Breast epithelium (tissue), 4 donors: ENCODE data around the gene GPR107. TPM values are rescaled to one million over a fixed set of nuclear protein-coding genes. Genes with fewer than 3 reads are reported as not detected.

Experiments used
- DNase-seq, 2 donors: peaks; one replicate each; pipeline ENCODE4 v3.0.0-alpha.2; 2019; ENCODE audit warnings: low spot score in 2 of 2
- H3K27ac ChIP-seq, 2 donors: fragments of 200-600 bp; sonication (generic) in 1 of 2; one replicate each; pipeline ENCODE4 v1.5.1; 2016 to 2019; ENCODE audit warnings: mild to moderate bottlenecking in 1 of 2
- H3K27me3 ChIP-seq, 2 donors: fragments of 200-600 bp; sonication (generic) in 1 of 2; one replicate each; pipeline versions ENCODE4 v1.5.1 to v1.6.0; 2017 to 2019; ENCODE audit warnings: control low read depth in 1 of 2, mild to moderate bottlenecking in 1 of 2
- H3K36me3 ChIP-seq: fragments of 200-600 bp; one replicate; pipeline ENCODE4 v1.5.1; 2019
- H3K4me1 ChIP-seq, 2 donors: fragments of 200-600 bp; sonication (generic); one replicate each; pipeline ENCODE4 v1.5.1; 2016 to 2019; ENCODE audit warnings: control low read depth in 1 of 2
- H3K4me3 ChIP-seq, 3 donors: fragments of 200-600 bp; sonication (generic); 1 replicate in 2 of 3; 2 replicates in 1 of 3; pipeline ENCODE4 v1.5.1; 2016 to 2019; ENCODE audit warnings: mild to moderate bottlenecking in 3 of 3, moderate library complexity in 2 of 3
- H3K9me3 ChIP-seq, 2 donors: fragments of 200-600 bp; sonication (generic) in 1 of 2; one replicate each; pipeline ENCODE4 v1.5.1; 2016 to 2019; ENCODE audit warnings: control low read depth in 1 of 2
- POLR2A ChIP-seq: fragments of 450-650 bp; IDR thresholded peaks from one replicate; pipeline ENCODE4 v1.6.1; 2016; ENCODE audit warnings: antibody characterized with exemption, mild to moderate bottlenecking, moderate library complexity
- POLR2AphosphoS5 ChIP-seq, 3 donors: sonication (generic); formaldehyde crosslinking; IDR thresholded peaks; one replicate each; pipeline ENCODE4 v1.6.1; 2017; ENCODE audit warnings: antibody characterized with exemption in 3 of 3
- intact Hi-C: fragments of 100-400 bp; cut with DNase I; formaldehyde crosslinking; loops from one replicate; pipeline ENCODE4 v1.15.1; 2023; ENCODE audit warnings: low total_unique reads
- total RNA-seq, 3 donors: library from RNA; depleted of rRNA; stranded (reverse); fragments of >200 nt; gene quantifications; one replicate each; pipeline ENCODE4 v1.1.0, GENCODE V29; 2016
- TF ChIP-seq, protein P1 (sequence below), 3 donors: fragments of 450-650 bp; IDR thresholded peaks; one replicate each; pipeline ENCODE4 v1.5.1; 2016 to 2017; ENCODE audit warnings: antibody characterized with exemption in 3 of 3, mild to moderate bottlenecking in 3 of 3, moderate library complexity in 3 of 3

GPR107 gene
- total RNA-seq, 3 donors from 2014 or later = 22.5 to 26.9 (median 25.6) TPM

DNA sequence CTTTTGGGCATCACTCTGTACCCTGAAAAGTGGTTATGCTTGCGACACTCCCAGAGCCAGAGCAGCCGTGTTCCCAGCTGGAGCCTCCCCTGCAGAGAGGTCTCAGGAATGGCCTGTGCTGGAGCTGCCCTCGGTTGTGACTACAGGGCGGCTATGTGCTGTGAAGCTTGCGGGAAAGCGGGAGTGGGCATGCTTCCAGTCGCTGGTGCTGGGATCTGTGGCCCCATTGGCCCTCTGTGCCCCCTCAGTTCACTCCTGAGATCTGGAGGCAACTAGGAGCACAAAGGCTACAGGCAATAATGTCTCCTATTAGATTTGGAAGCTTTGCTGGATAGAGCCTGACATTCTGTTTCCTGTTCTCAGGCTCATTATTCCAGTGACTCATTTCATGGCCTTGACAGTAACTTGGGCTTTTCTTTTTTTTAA is 56.9 kb downstream of the GPR107 start:
- Histone ChIP-seq H3K27me3 (no peaks in the 10 kb centered on the region), H3K9me3 (no peaks in the 10 kb centered on the region), H3K4me1 (no peaks in the 10 kb centered on the region), H3K4me3 (no peak overlapping the region), H3K27ac (no peak overlapping the region), H3K36me3 (no peaks in the 10 kb centered on the region)
- intact Hi-C loops = no loop called here
- TF ChIP-seq, protein P1, sequence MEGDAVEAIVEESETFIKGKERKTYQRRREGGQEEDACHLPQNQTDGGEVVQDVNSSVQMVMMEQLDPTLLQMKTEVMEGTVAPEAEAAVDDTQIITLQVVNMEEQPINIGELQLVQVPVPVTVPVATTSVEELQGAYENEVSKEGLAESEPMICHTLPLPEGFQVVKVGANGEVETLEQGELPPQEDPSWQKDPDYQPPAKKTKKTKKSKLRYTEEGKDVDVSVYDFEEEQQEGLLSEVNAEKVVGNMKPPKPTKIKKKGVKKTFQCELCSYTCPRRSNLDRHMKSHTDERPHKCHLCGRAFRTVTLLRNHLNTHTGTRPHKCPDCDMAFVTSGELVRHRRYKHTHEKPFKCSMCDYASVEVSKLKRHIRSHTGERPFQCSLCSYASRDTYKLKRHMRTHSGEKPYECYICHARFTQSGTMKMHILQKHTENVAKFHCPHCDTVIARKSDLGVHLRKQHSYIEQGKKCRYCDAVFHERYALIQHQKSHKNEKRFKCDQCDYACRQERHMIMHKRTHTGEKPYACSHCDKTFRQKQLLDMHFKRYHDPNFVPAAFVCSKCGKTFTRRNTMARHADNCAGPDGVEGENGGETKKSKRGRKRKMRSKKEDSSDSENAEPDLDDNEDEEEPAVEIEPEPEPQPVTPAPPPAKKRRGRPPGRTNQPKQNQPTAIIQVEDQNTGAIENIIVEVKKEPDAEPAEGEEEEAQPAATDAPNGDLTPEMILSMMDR (IDR thresholded peaks at IDR 0.05) = no peak
- TF ChIP-seq POLR2AphosphoS5 (IDR thresholded peaks at IDR 0.05) (no peak), POLR2A (no peak)
- DNase-seq = no peak

- H3K36me3 ChIP-seq = no peaks in the 10 kb centered on the region
- intact Hi-C loops = no loop called here
- DNase-seq = no peak
These were observed 58.3 kb downstream of the GPR107 start for GRCh38 chr9:130111786-130112537.

GRCh38 chr9:130112538-130113151 is 58.9 kb downstream of the GPR107 start:
- intact Hi-C loops = no loop called here
- H3K27ac ChIP-seq = no peak overlapping the region
- no peak for DNase-seq
- H3K4me3 ChIP-seq = no peak overlapping the region
- H3K4me1 ChIP-seq = no peaks in the 10 kb centered on the region
- TF ChIP-seq POLR2A = no peak
- no peak for TF ChIP-seq POLR2AphosphoS5 (IDR thresholded peaks at IDR 0.05)
- TF ChIP-seq, protein P1 (IDR thresholded peaks at IDR 0.05) = no peak
- H3K9me3 ChIP-seq = no peaks in the 10 kb centered on the region
- no peaks in the 10 kb centered on the region for H3K27me3 ChIP-seq
- H3K36me3 ChIP-seq = no peaks in the 10 kb centered on the region

More at GRCh38 chr9:130111786-130112537, 58.3 kb downstream of the GPR107 start:
- no peak overlapping the region for H3K4me3 ChIP-seq
- TF ChIP-seq POLR2A (no peak), POLR2AphosphoS5 (IDR thresholded peaks at IDR 0.05) (no peak)
- TF ChIP-seq, protein P1 (IDR thresholded peaks at IDR 0.05) = no peak
- no peaks in the 10 kb centered on the region for H3K9me3 ChIP-seq
- H3K4me1 ChIP-seq = no peaks in the 10 kb centered on the region
- no peak overlapping the region for H3K27ac ChIP-seq
- no peaks in the 10 kb centered on the region for H3K27me3 ChIP-seq

DNA sequence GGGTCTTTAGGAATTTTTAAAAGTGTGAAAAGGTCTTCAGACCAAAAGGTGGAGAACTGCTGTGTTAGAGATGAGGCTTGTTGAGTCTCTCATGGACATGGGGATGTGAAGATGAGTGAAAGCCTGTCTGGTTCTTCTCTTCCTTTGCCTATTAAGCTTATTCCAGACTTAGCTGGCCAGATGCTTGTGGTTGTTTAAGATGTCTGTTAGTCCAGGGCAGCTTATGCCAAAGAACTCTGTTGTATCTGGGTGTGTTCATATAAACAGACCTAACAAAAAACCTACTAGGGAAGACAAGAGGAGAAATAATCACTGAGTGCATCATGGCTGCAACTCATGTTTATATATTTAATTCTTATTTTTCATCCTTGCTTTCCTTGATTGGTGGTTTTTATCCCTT is 61.0 kb downstream of the GPR107 start:
- H3K36me3 ChIP-seq = no peaks in the 10 kb centered on the region
- H3K9me3 ChIP-seq = no peaks in the 10 kb centered on the region
- no peak overlapping the region for H3K27ac ChIP-seq
- TF ChIP-seq POLR2A (no peak), POLR2AphosphoS5 (IDR thresholded peaks at IDR 0.05) (no peak)
- TF ChIP-seq, protein P1 (IDR thresholded peaks at IDR 0.05) = no peak
- H3K4me3 ChIP-seq = no peak overlapping the region
- no peaks in the 10 kb centered on the region for H3K27me3 ChIP-seq
- DNase-seq = no peak
- intact Hi-C loops = no loop called here
- H3K4me1 ChIP-seq = no peaks in the 10 kb centered on the region

- Histone ChIP-seq H3K27ac (no peak overlapping the region), H3K9me3 (no peaks in the 10 kb centered on the region), H3K27me3 (no peaks in the 10 kb centered on the region), H3K4me1 (no peaks in the 10 kb centered on the region), H3K36me3 (no peaks in the 10 kb centered on the region), H3K4me3 (no peak overlapping the region)
- DNase-seq = no peak
- TF ChIP-seq POLR2A (no peak), POLR2AphosphoS5 (IDR thresholded peaks at IDR 0.05) (no peak)
- TF ChIP-seq, protein P1 (IDR thresholded peaks at IDR 0.05) = no peak
- intact Hi-C loops = no loop called here
These were observed 62.6 kb downstream of the GPR107 start for GRCh38 chr9:130116346-130116745.
